ENCODE measurements around the gene ZIM2.

Gene ZIM2

DNA sequence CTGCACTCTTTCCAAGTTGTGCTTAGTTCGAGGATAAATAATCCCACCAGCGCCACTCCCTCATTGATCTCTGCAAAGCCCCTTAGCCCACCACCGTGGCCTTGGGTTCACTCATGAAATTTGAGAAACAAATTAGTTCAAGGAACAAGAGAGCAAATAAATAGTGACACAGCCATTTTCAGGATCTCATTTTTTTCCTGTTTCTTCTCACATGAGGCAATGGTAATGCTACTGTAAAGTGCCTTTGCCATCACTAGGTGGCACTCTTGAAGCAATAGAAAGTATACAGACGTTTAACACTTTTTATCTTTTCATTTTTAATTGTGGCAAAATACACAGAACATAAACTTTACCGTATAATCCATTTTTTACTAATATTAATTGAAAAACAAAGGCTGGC lies 92.1 kb downstream of the ZIM2 start:
- Mint-ChIP-seq H3K27me3 (ENCODE audit: low read depth) (no peaks in the 10 kb centered on the region), H3K9me3 (peaks cover 53% of the 10 kb centered on the region), H3K27ac (no peak overlapping the region), H3K4me1 (no peaks in the 10 kb centered on the region), H3K4me3 (no peak overlapping the region), H3K36me3 (ENCODE audit: low read depth) (peaks cover 7% of the 10 kb centered on the region)
- TF ChIP-seq, protein P1, sequence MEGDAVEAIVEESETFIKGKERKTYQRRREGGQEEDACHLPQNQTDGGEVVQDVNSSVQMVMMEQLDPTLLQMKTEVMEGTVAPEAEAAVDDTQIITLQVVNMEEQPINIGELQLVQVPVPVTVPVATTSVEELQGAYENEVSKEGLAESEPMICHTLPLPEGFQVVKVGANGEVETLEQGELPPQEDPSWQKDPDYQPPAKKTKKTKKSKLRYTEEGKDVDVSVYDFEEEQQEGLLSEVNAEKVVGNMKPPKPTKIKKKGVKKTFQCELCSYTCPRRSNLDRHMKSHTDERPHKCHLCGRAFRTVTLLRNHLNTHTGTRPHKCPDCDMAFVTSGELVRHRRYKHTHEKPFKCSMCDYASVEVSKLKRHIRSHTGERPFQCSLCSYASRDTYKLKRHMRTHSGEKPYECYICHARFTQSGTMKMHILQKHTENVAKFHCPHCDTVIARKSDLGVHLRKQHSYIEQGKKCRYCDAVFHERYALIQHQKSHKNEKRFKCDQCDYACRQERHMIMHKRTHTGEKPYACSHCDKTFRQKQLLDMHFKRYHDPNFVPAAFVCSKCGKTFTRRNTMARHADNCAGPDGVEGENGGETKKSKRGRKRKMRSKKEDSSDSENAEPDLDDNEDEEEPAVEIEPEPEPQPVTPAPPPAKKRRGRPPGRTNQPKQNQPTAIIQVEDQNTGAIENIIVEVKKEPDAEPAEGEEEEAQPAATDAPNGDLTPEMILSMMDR (IDR thresholded peaks at IDR 0.05; ENCODE audit: unreplicated experiment in 3 of 3) = no peak

DNA sequence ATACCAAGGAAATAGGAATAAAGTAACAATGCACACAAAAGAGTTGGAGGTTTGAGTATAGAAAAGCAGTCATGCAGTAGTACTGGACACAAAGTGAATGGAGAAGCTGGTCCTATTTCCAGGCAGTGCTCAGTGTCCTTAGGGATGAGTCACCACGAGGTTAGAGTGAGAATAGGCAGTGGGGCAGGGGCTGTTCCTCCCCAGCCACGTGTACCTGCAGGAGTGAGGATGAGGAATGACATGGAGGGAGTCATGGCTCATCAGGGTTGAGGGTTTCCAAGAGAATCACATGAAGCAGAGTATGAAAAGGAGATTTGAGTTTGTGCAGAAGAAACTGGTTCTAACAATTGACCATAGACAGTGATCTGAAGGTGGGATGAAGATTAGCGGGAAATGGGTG lies 94.2 kb downstream of the ZIM2 start:
- H3K36me3 Mint-ChIP-seq (ENCODE audit: low read depth) = peaks cover 7% of the 10 kb centered on the region
- H3K27me3 Mint-ChIP-seq (ENCODE audit: low read depth) = no peaks in the 10 kb centered on the region
- TF ChIP-seq, protein P1 (IDR thresholded peaks at IDR 0.05; ENCODE audit: unreplicated experiment in 3 of 3) = no peak
- H3K4me1 Mint-ChIP-seq = no peaks in the 10 kb centered on the region
- no peak overlapping the region for H3K4me3 Mint-ChIP-seq
- peaks cover 64% of the 10 kb centered on the region for H3K9me3 Mint-ChIP-seq
- no peak overlapping the region for H3K27ac Mint-ChIP-seq

DNA sequence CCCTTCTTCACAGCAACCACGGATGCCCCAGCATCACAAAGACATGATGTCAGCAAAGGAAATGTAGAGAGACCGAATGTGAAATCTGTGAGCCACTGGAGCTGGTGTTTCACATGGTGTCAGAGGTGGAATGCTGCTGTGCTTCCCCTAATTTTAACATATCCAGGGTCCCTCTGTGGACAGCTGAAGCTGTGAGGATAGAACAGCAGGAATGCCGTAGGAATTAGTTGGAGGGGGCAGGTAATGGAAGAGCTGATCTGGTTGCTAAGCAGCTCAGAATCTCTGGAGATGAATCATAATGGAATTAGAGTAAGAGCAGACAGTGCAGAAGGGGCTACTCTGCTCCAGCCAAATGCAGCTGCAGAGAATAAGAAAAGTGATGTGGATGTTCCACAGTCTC lies 100.0 kb downstream of the ZIM2 start:
- H3K27me3 Mint-ChIP-seq (ENCODE audit: low read depth) = no peaks in the 10 kb centered on the region
- no peak overlapping the region for H3K27ac Mint-ChIP-seq
- TF ChIP-seq, protein P1 (IDR thresholded peaks at IDR 0.05; ENCODE audit: unreplicated experiment in 3 of 3) = no peak
- no peak overlapping the region for H3K4me3 Mint-ChIP-seq
- no peaks in the 10 kb centered on the region for H3K4me1 Mint-ChIP-seq
- H3K9me3 Mint-ChIP-seq = peaks cover 64% of the 10 kb centered on the region
- H3K36me3 Mint-ChIP-seq (ENCODE audit: low read depth) = peaks cover 3% of the 10 kb centered on the region

DNA sequence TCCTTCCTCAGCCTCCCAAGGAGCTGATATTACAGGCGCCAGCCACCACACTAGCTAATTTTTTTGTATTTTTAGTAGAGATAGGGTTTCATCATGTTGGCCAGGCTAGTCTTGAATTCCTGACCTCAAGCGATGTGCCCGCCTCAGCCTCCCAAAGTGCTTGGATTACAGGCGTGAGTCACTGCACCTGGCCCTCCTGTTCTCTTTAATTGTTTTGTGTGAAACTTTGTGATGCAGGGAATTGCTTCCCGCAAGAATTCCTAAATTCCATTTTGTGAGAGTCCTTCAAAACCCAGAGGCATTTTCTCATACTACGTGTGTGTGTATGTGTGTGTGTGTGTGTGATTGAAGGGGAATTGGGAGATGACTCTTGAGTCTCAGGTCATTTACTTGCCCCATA lies 104.0 kb downstream of the ZIM2 start:
- H3K4me3 Mint-ChIP-seq = no peak overlapping the region
- peaks cover 7% of the 10 kb centered on the region for H3K36me3 Mint-ChIP-seq (ENCODE audit: low read depth)
- H3K9me3 Mint-ChIP-seq = peaks cover 66% of the 10 kb centered on the region
- no peak overlapping the region for H3K27ac Mint-ChIP-seq
- H3K27me3 Mint-ChIP-seq (ENCODE audit: low read depth) = no peaks in the 10 kb centered on the region
- no peaks in the 10 kb centered on the region for H3K4me1 Mint-ChIP-seq
- TF ChIP-seq, protein P1 (IDR thresholded peaks at IDR 0.05; ENCODE audit: unreplicated experiment in 3 of 3) = no peak

DNA sequence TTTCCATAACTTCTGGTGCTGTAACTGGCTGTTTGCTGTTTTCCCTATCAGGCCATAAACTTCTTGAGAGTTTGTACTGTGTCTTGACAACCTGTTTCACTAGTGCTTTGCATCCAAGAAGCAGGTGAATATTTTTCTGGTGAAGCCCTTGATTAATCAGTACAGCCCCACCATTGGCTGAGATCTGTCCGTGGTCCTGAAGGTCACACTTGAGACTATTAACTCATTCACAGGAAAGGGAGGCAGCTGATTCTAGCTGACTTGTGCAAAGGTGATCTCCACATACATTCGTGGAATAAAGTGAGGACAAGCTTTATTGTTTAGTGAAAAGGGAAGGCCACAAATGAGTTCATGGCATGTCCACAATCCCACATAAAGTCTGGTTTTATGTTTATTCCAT lies 107.5 kb downstream of the ZIM2 start:
- H3K27ac Mint-ChIP-seq = no peak overlapping the region
- H3K36me3 Mint-ChIP-seq (ENCODE audit: low read depth) = peaks cover 7% of the 10 kb centered on the region
- H3K4me3 Mint-ChIP-seq = no peak overlapping the region
- H3K9me3 Mint-ChIP-seq = peaks cover 63% of the 10 kb centered on the region
- H3K4me1 Mint-ChIP-seq = no peaks in the 10 kb centered on the region
- TF ChIP-seq, protein P1 (IDR thresholded peaks at IDR 0.05; ENCODE audit: unreplicated experiment in 3 of 3) = no peak
- no peaks in the 10 kb centered on the region for H3K27me3 Mint-ChIP-seq (ENCODE audit: low read depth)

DNA sequence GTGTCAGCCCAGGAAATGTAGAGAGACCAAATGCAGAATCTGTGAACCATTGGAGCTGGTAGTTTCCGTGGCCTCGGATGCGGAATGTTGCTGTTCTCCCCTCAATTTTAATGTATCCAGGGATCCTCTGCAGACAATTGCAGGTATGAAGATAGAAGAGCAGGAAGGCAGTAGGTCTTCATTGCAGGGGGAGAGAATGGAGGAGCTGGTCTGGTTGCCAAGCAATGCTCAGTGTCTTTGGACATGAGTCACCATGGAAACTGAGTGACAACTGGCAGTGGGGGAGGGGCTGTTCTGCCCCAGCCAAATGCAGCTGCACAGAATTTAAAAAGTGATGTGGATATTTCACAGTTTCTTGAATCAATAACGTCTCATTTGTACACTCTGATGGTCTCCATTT lies 112.8 kb downstream of the ZIM2 start:
- Mint-ChIP-seq H3K4me3 (no peak overlapping the region), H3K36me3 (ENCODE audit: low read depth) (peaks cover 7% of the 10 kb centered on the region), H3K4me1 (no peaks in the 10 kb centered on the region), H3K9me3 (peaks cover 62% of the 10 kb centered on the region), H3K27me3 (ENCODE audit: low read depth) (no peaks in the 10 kb centered on the region), H3K27ac (no peak overlapping the region)
- TF ChIP-seq, protein P1 (IDR thresholded peaks at IDR 0.05; ENCODE audit: unreplicated experiment in 3 of 3) = no peak

All from nephron (organoid).